Gastrocnemius medialis (tissue), 4 donors: Measurements from ENCODE around the gene GPR45.

Experiments
- POLR2A ChIP-seq, 2 donors: fragments of 450-650 bp; IDR thresholded peaks; one replicate each; pipeline ENCODE4 v1.6.1; 2017; ENCODE audit warnings: antibody characterized with exemption in 2 of 2, mild to moderate bottlenecking in 2 of 2, moderate library complexity in 2 of 2
- TF ChIP-seq, protein P1 (sequence below), 5 experiments: fragments of 450-650 bp in 3 of 5; fragments of 200-600 bp in 2 of 5; sonication (generic) in 2 of 5; IDR thresholded peaks in 4 of 5; conservative IDR thresholded peaks in 1 of 5; 1 replicate in 4 of 5; 2 replicates in 1 of 5; pipeline ENCODE4 v1.5.1; 2016 to 2019; ENCODE audit warnings: antibody characterized with exemption in 5 of 5, mild to moderate bottlenecking in 3 of 5, moderate library complexity in 3 of 5

DNA sequence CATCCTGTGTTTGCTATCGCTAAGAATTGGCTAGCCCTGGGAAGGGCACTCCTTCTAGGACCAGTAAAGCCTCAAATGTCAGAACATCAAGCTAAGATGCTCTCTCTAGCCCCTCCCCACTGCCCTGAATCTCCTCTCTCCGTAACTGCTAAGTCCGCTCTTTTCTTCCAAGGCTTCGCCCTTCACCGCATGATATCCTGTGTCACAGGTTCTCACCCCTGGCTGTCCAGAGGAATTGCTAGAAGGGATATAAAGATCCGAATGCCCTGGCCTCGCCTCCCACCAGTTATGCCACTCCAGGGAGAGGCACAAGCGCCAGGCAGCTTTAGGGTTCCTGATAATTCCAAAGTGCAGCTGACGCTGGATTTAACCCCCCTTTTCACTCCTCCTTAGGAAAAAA lies 17.1 kb upstream of the GPR45 start:
- TF ChIP-seq, protein P1, sequence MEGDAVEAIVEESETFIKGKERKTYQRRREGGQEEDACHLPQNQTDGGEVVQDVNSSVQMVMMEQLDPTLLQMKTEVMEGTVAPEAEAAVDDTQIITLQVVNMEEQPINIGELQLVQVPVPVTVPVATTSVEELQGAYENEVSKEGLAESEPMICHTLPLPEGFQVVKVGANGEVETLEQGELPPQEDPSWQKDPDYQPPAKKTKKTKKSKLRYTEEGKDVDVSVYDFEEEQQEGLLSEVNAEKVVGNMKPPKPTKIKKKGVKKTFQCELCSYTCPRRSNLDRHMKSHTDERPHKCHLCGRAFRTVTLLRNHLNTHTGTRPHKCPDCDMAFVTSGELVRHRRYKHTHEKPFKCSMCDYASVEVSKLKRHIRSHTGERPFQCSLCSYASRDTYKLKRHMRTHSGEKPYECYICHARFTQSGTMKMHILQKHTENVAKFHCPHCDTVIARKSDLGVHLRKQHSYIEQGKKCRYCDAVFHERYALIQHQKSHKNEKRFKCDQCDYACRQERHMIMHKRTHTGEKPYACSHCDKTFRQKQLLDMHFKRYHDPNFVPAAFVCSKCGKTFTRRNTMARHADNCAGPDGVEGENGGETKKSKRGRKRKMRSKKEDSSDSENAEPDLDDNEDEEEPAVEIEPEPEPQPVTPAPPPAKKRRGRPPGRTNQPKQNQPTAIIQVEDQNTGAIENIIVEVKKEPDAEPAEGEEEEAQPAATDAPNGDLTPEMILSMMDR (IDR thresholded peaks at IDR 0.05 in 4 of 5, conservative IDR thresholded peaks at IDR 0.05 in 1 of 5), result no peak
- no peak for TF ChIP-seq POLR2A (IDR thresholded peaks at IDR 0.05)
